Thymus (tissue), 11 donors: ENCODE data around the gene HAGHL. TPM values are rescaled to one million over a fixed set of nuclear protein-coding genes. Genes with fewer than 3 reads are reported as not detected.
A peak's percentile ranks its signal among the peaks of the same experiment; 100 is the strongest.

ENCODE experiments used
- DNase-seq, 9 donors: peaks; one replicate each; pipeline ENCODE4 v3.0.0-alpha.2; 2013; ENCODE audit warnings: low spot score in 9 of 9, low read depth in 6 of 9, missing footprints in 1 of 9
- H3K27ac ChIP-seq, 2 donors: one replicate each; pipeline ENCODE4 v1.5.1; 2013; ENCODE audit warnings: control low read depth in 1 of 2, low read depth in 1 of 2, low read length in 1 of 2, mild to moderate bottlenecking in 1 of 2, moderate library complexity in 1 of 2
- H3K27me3 ChIP-seq, 2 donors: one replicate each; pipeline ENCODE4 v1.5.1; 2013; ENCODE audit warnings: low read length in 1 of 2; ENCODE audit not compliant: control insufficient read depth in 2 of 2, insufficient read depth in 1 of 2
- H3K36me3 ChIP-seq, 2 donors: one replicate each; pipeline ENCODE4 v1.5.1; 2013; ENCODE audit warnings: low read length in 1 of 2, mild to moderate bottlenecking in 1 of 2, moderate library complexity in 1 of 2; ENCODE audit not compliant: control insufficient read depth in 2 of 2, insufficient read depth in 2 of 2
- H3K4me1 ChIP-seq, 2 donors: one replicate each; pipeline ENCODE4 v1.5.1; 2013; ENCODE audit warnings: low read length in 2 of 2; ENCODE audit not compliant: control insufficient read depth in 2 of 2, insufficient read depth in 2 of 2
- H3K4me3 ChIP-seq, 2 donors: one replicate each; pipeline ENCODE4 v1.5.1; 2013; ENCODE audit warnings: low read length in 2 of 2, control low read depth in 1 of 2, mild to moderate bottlenecking in 1 of 2
- H3K9me3 ChIP-seq, 2 donors: one replicate each; pipeline ENCODE4 v1.5.1; 2013; ENCODE audit warnings: low read length in 1 of 2, mild to moderate bottlenecking in 1 of 2; ENCODE audit not compliant: control insufficient read depth in 2 of 2, insufficient read depth in 1 of 2
- WGBS: extraction: QIAGEN DNeasy Blood & Tissue Kit; methylation state at CpG from one replicate; pipeline ENCODE4 v1.1.7; 2013; 5-methylcytosine and 5-hydroxymethylcytosine counted together
- polyA plus RNA-seq: library from polyadenylated mRNA; stranded (reverse); fragments of 200-250 nt; gene quantifications from one replicate; pipeline ENCODE4 v1.2.3, GENCODE V29; 2013
- total RNA-seq: library from RNA; stranded (reverse); fragments of 120-200 nt; gene quantifications from one replicate; pipeline ENCODE4 v1.2.4, GENCODE V29; 2013
- donor health status: healthy.

The HAGHL gene
- total and polyA plus RNA-seq, 2 donors: 15.7 to 50.6 TPM

DNA sequence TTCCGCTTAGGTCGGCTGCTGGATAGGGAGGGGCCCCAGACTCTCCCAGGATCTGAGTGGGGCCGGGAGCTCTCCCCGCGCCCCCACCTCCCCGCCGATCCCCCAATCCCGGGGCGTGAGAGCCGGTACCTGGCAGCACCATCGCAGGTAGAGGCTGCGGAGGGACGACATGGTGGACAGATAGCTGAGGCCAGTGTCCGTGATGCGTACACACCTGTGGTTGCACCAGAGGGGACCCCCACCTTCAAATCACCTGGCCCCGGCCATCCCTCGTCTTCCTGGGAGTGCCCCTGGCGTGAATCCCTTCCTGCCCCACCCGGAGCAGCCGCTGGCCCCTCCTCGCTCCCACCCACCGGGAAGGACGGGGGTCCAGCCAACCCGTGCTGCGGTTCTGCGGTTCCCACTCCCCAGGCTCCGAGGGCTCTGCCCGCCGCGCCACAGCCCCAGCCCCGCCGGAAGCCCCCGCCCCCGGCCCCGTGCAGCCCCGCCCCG, 32.0 kb upstream of the HAGHL start:
- Histone ChIP-seq H3K27me3 (peaks cover 58 to 87% of the 10 kb centered on the region in 2 donors), H3K27ac (peak overlapping the region in 1 of 2 donors; percentile 3), H3K4me3 (peak overlapping the region; percentile 40 to 54), H3K36me3 (no peaks in the 10 kb centered on the region), H3K4me1 (peaks cover 24 to 29% of the 10 kb centered on the region in 2 donors), H3K9me3 (peaks cover 0 to 10% of the 10 kb centered on the region in 2 donors)
- DNase-seq: no peak
- WGBS: 2% methylated on average over 37 of the region's 37 CpGs

DNA sequence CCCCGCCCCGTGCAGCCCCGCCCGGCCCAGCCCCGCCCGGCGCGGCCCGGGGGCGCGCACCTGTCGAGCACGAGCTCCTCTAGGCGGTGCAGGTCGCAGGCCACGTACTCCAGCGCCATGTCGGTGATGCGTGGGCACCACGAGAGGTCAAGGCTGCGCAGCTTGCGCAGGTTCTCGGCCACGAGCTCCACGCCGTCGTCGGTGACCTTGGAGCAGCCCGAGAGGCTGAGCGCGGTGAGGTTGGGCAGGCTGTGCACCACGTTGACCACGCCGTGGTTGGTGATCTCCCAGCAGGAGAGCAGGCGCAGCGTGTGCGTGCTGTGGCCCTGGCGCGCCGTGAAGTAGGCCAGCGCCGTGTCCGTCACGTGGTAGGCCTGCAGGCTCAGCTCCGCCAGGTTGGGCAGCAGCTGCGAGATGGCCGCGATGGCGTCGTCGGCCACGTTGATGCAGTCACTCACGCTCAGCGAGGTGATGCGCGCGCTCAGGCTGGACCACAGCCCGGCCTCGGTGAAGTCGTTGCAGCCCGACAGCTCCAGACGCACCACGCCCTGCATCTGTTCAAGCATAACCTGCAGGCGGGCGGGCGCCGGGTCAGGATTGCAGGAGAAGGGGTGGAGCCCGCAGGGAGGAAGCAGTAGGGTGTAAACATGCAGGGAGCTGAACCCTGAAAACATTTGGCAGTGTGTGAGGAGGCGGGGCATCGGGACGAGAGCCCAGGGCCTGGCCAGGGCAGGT, 31.4 kb upstream of the HAGHL start:
- Histone ChIP-seq H3K36me3 (no peaks in the 10 kb centered on the region), H3K9me3 (peaks cover 0 to 10% of the 10 kb centered on the region in 2 donors), H3K4me3 (peak overlapping the region; percentile 42 to 54), H3K27ac (peak overlapping the region in 1 of 2 donors; percentile 19), H3K27me3 (peaks cover 64 to 94% of the 10 kb centered on the region in 2 donors), H3K4me1 (peaks cover 20 to 28% of the 10 kb centered on the region in 2 donors)
- WGBS: 4% methylated on average over 71 of the region's 71 CpGs
- DNase-seq: peak in 2 of 9 donors; percentile 61 to 69

DNA sequence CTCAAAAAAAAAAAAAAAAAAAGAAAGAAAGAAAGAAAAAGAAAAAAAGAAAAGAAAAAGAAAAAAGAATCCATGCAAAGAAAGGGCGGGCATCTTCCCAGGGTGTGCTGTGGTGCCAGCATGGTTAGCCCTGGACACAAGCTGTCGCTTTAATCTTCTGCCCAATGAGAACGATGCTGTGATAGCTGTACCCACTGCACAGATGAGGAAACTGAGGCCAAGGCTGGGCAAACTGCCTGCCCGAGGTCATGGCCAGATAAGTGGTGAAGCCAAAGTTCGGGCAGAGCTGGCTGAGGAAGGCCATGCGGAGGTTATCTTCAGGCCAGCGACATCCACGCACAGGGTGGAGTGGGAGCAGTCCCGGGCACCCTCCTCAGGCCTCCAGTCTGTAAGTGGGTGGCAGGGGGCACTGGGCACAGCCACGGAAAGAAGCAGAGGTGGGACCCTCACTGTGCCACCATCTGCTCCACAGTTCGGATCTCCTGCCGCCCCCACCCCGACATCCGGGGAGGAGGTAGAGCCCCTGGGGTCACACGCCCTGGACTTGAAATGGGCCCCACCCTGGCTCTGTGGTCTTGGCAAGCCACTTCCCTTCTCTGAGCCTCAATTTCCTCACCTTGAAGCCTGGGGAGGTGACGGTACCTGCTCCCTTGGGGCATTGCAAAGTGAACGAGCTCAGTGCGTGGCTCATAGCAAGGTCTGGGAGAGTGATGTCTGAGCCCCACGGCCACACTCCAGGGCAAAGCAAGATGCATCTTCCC, 27.8 kb upstream of the HAGHL start:
- 78% methylated on average over 19 of the region's 19 CpGs for WGBS
- H3K27ac ChIP-seq: no peak overlapping the region
- no peak for DNase-seq
- H3K27me3 ChIP-seq: peaks cover 72 to 96% of the 10 kb centered on the region in 2 donors
- H3K4me3 ChIP-seq: no peak overlapping the region
- H3K9me3 ChIP-seq: peaks cover 0 to 14% of the 10 kb centered on the region in 2 donors
- H3K4me1 ChIP-seq: peaks cover 16 to 22% of the 10 kb centered on the region in 2 donors
- H3K36me3 ChIP-seq: no peaks in the 10 kb centered on the region

DNA sequence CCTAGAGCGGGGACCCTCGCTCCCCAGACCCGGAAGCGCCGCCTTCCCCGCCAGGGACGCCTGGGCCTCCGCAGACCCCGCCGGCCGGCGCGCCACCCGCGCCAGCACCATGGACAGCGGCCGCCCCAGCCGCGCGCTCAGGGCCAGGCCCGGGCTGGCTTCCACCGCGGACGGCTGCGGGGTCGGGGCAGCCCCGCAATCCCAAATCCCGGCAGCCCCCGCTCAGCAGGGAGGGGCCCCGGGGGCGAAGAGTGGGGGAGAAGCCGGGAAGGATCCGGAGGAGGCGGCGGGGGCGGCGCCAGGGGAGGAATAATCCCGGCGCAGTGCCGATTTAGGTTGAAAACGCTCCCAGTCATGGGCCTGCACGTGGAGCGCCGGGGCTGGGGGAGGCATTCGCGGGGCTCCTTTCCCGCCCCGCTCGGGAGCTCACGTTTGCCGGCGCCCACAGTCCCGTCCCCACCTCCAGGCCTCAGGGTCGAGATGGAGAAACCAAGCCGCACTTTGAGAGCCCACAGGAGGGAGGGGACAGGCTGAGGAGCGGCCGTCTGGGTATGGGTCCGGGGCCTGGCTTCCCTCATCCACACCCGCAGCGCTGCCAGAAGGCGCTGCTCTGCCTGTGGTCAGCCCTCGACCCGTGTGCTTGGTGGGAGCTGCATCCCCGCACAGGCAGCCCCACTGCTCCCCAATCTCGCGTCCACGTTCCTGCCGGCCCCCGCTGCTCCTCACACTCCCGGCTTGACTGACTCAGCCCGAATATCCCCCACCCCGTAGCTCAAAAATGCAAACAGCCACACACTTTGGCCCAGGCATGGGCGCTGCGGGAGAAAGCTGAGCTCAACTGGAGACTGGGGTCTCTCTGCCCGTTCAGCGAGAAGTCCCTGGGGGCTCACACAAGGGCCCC, 26.0 kb upstream of the HAGHL start:
- WGBS: 9% methylated on average over 76 of the region's 76 CpGs
- Histone ChIP-seq H3K36me3 (no peaks in the 10 kb centered on the region), H3K4me3 (no peak overlapping the region), H3K4me1 (peaks cover 2 to 9% of the 10 kb centered on the region in 2 donors), H3K9me3 (peaks cover 1 to 4% of the 10 kb centered on the region in 2 donors), H3K27me3 (peaks cover 73 to 92% of the 10 kb centered on the region in 2 donors), H3K27ac (no peak overlapping the region)
- peak in 2 of 9 donors; percentile 64 to 68 for DNase-seq

DNA sequence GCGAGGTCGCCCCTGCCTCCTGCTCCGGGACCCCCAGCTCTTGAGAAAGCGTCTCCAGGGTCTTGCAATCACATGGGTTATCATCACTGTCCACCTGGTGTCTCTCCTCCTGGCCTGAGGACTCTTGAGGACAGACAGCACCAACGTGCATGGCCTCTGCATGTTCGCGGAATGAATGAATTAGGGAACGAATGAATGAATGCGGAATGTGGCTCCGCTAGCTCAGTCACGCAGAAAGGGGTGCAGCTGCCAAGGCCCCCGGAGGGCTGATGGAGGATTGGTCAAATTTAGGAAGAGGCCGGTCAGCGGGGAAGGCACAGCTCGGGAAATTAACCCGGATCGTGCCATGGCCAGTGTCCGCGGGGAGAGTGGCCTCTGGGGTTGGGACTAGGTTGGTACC, 24.6 kb upstream of the HAGHL start:
- no peak overlapping the region for H3K27ac ChIP-seq
- peaks cover 75 to 93% of the 10 kb centered on the region in 2 donors for H3K27me3 ChIP-seq
- H3K9me3 ChIP-seq: peaks cover 1 to 4% of the 10 kb centered on the region in 2 donors
- no peaks in the 10 kb centered on the region for H3K36me3 ChIP-seq
- WGBS: 87% methylated on average over 19 of the region's 19 CpGs
- DNase-seq: no peak
- H3K4me1 ChIP-seq: peaks cover 4 to 6% of the 10 kb centered on the region in 2 donors
- no peak overlapping the region for H3K4me3 ChIP-seq

DNA sequence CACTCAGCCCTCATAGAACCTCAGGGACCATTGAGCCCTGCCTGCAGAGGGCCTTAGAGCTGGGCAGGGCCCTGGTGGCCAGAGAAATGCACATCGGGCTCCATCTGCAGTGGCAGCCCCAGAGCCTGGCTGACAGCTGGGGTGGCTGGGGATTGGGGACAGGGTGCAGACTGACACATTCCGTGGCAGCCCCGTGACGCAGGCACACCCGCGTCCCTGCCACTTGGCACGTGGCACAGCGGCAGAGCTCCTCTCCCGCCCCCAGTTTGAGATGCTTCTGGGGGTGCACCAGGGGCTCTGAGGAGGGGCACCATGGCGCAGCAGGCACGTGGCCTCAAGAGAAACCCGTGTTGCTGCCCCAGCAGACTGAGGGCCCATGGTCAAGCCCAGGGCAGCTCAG, 23.5 kb upstream of the HAGHL start:
- no peaks in the 10 kb centered on the region for H3K36me3 ChIP-seq
- H3K27ac ChIP-seq: no peak overlapping the region
- 85% methylated on average over 12 of the region's 12 CpGs for WGBS
- peaks cover 1 to 4% of the 10 kb centered on the region in 2 donors for H3K9me3 ChIP-seq
- peaks cover 4 to 6% of the 10 kb centered on the region in 2 donors for H3K4me1 ChIP-seq
- peaks cover 76 to 93% of the 10 kb centered on the region in 2 donors for H3K27me3 ChIP-seq
- DNase-seq: no peak
- no peak overlapping the region for H3K4me3 ChIP-seq

DNA sequence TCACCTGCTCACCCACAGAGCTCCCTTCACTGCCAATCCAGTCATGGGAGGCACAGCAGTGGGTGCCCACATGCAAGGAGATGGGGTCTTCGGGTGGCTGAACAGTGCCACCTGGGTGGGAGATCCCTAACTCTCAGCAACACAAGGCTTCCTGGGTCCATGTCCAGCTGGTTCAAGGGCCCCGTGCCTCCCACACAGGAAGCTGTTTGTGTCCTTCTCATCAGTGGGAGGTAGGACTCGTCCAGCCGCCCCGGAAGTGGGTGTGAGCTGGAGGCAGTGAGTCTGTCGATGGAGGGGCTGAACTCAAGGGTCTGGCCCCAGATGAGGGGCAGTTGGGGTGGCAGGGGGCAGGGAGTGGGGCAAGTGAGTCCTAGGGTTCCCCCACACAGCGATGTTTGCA, 22.9 kb upstream of the HAGHL start:
- DNase-seq: no peak
- Histone ChIP-seq H3K4me1 (peaks cover 4 to 6% of the 10 kb centered on the region in 2 donors), H3K4me3 (no peak overlapping the region), H3K9me3 (peaks cover 1 to 4% of the 10 kb centered on the region in 2 donors), H3K27me3 (peaks cover 76 to 95% of the 10 kb centered on the region in 2 donors), H3K27ac (no peak overlapping the region), H3K36me3 (no peaks in the 10 kb centered on the region)
- WGBS: 85% methylated on average over 7 of the region's 7 CpGs

DNA sequence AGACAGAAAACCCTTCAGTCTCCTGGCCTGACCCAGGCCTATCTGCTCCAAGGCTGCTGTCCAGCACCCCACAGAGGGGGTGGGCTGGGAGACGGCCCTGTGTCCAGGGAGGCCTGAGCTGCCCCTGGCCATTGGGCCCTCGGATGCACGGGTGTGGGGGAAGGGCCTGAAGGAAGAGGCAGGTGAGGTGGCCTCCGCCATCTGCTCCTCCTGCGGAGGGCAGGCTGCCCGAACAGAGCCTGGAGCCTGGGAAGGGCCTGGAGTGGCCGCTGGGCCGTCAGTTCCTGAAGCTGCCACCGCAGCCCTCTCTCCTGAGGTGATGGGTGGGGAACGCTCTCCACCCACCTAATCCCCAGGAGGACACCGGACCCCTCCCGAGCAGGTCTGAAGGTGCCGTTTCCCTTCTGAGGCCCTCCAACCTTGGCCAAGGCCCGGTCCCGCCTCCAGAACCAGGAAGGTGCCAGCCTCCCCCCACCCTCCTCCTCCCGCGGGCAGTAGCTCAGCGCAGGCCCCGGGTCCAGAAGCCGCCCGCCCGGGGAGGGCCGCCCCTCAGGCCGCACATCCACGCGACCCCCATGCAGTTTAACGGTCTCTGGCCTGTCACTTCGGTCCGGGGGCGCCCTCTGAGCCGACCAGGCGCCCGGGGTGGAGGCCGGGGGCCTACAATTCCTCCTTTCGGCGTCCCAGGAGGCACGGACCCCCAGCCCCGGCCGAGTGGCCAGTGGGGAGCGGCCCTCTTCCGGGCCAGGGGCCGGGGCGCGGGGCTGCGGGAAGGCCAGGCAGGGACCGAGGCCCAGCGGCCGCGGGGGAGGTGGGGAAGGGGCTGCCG, 22.1 kb upstream of the HAGHL start:
- WGBS: 19% methylated on average over 50 of the region's 50 CpGs
- Histone ChIP-seq H3K4me3 (no peak overlapping the region), H3K9me3 (peaks cover 1 to 4% of the 10 kb centered on the region in 2 donors), H3K36me3 (no peaks in the 10 kb centered on the region), H3K27ac (no peak overlapping the region), H3K27me3 (peaks cover 75 to 95% of the 10 kb centered on the region in 2 donors), H3K4me1 (peaks cover 4 to 6% of the 10 kb centered on the region in 2 donors)
- DNase-seq: no peak
